GM21367 (cell line): ENCODE results near the gene XPO5.

Experiments
- ATAC-seq: cut with Tn5 transposase; IDR thresholded peaks from one replicate; pipeline ENCODE4 v1.9.1; 2021; ENCODE audit not compliant: unreplicated experiment

The XPO5 gene

DNA sequence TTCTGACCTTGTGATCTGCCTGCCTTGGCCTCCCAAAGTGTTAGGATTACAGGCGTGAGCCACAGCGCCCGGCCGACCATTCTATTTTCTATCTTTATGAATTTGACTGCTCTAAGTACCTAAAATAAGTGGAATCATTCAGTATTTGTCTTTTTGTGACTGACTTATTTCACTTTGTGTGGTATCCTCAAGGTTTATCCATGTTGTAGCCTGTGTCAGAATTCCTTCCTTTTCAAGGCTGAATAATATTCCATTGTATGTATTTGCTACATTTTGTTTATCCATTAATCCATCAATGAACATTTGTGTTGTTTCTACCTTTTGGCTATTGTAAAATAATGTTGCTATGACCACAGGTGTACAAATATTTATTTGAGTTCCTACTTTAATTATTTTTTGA, 103.3 kb downstream of the XPO5 start:
- no peak for ATAC-seq
